HG02970 (cell line): Measurements from ENCODE around the gene STARD8.
"Not testable (repeated sequence)": the region's sequence is repeated elsewhere in the genome, so short reads cannot be mapped to it uniquely, and the experiment has no call there.

ENCODE experiments used
- ATAC-seq: cut with Tn5 transposase; IDR thresholded peaks from one replicate; pipeline ENCODE4 v1.9.1; 2021; ENCODE audit warnings: mild to moderate bottlenecking, moderate library complexity, moderate number of reproducible peaks; ENCODE audit not compliant: unreplicated experiment, low FRiP score

STARD8 gene

DNA sequence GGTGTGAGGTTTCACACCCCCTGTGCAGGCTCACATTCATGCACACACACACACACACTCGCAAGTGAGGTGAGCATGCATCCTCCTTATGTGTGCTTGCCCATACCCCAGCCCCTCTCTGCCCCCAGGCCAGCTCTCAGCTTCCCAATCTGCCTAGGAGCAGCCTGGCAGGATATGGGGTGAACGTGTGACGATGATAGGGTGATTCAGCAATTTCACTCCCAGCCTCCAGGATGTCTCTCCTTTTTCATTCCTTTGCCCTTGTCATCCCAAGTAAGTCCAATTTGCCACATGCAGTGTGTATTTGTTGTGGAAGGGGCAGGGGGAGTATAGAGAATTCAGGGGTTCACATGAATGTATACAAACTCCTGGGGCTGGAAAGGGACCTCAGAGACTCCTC lies 7.2 kb downstream of the STARD8 start:
- no peak for ATAC-seq

DNA sequence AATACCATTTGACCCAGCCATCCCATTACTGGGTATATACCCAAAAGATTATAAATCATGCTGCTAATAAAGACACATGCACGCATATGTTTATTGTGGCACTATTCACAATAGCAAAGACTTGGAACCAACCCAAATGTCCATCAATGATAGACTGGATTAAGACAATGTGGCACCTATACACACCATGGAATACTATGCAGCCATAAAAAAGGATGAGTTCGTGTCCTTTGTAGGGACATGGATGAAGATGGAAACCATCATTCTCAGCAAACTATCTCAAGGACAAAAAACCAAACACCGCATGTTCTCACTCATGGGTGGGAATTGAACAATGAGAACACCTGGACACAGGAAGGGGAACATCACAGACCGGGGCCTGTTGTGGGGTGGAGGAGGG lies 9.0 kb downstream of the STARD8 start:
- ATAC-seq = not testable (repeated sequence)

DNA sequence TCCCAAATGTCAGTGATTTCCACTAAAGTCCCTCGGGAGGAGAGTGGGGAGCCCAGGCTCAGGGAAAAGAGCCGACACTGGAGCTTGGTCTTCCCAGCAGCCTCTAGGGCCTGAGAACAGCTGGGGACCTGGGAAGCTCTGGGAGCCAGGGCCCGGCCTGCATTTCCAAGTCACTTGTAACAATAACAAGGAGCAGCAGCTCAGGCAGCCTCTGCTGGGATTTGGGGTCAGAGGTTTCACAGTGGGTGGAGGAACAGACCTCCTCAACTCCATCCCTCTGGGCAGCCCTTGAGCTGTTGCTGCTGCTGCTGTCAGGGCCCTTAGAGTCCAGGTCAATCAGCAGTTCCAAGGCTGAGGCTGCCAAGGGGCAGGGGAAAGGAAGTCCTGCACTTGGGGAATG lies 11.1 kb downstream of the STARD8 start:
- no peak for ATAC-seq

DNA sequence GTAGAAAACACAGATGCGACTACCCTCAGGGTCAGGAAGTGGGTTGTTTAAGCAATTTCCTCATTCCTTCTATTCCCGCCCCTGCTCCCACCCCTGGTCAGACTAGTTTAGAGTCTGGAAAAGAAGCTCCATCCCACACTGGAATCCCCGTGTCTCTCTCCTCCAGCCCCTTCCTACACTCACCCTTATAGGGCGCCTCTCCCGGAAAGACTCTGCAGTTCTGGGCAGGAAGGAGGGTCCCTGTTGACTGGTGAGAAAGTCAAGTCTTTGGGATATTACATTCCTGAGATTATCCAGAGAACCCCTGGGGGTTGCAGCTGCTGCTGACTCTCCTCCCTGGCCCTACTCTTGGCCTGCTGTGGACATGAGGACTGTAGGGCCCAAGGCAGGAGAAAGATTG lies 11.9 kb downstream of the STARD8 start:
- ATAC-seq = no peak

DNA sequence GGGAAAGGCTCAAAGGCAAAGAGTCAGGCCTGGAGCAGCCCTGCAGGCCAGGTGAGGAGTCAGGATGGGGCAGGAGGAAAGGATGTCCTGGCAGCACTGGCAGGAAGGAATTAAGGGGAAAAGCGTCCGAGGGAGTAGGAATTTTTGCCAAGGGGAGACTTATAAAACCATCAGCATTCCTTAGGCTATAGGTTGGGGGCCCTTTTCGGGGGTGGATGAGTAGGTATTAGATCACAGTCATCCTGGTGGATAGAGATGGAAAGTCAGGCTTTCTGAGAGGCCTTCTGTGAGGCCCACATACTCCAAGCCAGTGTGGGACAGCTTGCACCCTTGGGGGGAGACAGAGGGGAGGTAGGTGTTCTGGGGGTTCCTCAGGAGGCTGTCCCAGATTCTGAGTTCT lies 12.3 kb downstream of the STARD8 start:
- no peak for ATAC-seq

DNA sequence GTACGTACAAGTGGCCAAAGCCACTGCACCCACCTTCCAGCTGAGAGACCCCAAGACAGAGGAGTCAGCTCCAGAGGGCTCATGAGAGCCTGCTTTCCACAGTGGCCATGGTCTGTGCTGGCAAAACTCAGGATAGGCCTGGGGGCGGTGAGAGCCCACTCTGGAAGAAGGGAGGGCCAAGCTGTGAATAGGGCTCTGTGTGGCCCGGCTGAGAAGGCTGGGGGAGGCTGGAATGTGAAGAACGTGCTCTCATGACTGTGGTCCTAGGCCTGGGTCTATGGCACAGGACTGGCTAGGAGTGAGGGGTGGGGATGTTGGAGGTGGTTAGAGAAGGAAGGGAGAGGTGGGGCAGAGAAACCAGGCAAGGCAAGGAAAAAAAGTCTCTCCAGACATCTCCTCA lies 13.3 kb downstream of the STARD8 start:
- ATAC-seq = no peak

DNA sequence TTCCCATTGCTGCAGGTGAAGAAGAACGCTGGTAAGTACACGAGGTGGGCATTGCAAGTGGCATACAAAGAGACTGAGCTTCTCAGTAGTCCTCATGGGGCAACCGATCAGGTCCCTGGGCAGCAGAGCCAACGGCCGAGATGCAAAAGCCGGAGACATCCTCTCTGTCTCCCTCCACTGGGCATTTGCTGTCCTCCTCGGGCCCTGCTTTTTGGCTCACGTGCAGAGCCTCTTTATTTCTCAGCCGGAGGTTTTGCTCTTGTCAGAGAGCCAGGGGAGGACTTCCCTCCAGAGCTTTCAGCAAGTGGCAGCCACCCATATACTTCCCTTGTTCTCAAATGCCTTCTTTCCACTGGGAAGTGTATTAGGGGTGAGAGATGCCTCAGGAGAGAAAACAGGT lies 18.0 kb downstream of the STARD8 start:
- ATAC-seq = no peak

DNA sequence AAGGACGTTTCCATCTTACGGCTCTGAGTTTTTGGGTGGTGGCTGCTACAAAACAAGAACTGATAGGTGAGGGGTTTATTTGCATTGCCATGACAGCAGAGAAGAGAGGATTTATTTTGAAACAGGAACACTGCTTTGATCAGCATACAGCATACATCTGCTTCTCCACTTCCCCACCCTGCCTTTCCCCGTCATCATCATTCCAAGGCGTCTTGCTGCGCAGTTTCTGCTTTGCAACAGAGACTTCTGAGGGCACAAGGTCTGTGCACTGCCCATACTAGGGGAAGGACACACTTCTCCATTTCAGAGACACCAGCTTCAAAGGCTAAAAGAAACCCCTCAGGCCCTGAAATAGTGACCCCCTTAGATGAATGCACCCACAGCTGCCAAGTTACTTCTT lies 19.1 kb downstream of the STARD8 start:
- no peak for ATAC-seq

DNA sequence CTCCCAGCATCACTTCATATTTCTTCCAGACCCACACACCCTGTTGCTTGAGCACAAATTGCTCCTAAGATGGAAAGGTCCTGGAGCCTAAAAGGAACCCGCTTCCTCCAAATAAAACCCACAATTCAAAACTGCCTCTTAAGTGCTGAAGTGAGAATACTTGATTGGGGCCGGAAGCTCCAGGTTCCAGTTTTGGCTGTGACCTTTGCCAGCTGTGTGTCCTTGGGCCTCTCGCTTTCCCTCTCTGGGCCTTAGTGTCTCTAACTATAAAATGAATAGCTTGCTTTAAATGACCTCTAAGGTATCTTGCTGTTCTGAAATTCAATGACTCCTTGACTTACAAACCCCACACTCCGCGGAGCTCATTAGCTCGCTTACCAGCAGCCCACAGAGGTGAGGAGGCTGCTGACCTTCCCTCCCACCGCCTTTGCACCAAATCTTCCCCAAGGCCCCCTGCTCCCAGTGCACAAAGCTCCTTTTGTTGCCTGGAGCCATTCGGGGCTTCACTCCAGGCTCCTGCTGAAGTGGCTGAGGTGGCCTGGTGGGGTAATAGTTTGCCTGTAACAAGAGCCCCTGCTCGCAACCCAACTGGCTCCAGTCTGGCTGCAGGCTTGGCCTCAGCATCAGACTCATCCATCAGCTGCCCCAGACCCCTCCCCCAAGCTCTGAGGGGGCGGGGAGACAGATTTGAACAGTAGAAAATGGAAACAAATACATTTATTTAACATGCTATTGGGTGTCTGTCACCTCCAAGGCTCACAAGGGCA lies 21.8 kb downstream of the STARD8 start:
- no peak for ATAC-seq

DNA sequence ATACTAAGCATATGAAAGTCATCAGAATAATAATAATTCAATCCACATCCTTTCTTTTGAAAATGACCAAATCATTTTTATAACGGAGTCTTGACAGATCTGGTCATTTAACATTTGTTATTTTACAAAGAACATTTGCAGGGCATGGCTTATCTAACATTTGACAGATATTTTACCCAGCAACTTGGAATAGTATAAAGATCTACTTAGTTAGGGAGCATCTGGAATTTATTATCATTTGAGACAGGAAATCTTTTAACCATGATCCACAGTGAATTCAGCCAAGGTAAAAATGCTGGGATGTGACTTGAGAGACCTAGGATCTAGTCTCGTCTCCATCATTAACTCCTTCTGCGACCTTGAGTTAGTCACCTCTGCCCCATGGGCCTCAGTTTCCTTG lies 22.4 kb downstream of the STARD8 start:
- ATAC-seq = no peak

DNA sequence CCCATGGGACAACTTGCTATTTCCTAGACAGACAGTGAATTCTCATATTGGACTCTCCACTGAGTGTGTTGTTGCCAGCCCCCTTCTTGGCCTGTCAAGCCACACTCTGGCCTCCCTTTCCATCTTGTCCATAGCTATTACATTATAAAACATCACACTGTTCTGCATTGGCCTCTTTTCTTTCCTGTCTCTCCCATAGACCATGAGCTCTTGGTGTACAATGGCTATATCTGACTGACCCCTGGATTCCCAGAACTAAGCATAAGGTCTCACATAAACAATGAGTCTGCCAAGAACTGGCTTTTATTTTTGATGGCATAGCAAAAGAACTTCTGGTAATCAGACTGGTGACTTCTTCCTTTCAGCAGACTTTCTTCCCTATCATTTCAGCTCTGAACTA lies 23.8 kb downstream of the STARD8 start:
- no peak for ATAC-seq

DNA sequence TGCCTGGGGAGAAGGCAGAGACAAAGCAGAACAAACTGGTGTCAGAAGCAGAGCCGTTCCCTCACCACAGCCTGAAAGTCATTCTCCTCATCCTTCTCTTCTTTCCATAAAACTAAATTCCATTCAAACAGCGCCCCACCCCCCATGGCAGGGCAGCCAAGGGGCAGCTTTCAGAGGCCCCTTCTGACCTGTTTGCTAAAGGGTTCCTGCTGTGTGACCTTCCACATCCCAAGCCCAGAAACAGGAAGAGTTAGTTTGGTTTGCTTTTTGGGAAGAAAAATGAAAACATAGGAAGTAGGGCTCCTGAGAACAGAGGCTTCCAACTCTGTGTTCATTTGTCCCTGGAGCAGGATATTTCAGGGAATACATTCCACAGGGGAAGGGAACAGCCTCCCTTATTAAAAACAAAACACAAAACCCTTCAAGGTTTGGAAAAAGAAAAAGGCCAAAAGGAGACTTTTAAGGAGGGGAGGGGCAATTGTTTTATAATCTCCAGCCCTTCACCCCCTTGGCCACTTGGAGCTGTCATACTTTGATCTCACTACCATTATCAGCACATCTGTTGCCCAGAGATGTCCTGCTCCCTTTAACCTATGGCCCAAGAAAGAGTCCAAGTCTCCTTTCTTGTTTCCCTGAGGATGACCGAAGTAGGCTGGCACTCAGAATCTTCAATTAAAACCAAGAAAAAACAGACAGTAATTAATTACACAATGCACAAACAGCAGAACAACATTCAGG lies 25.3 kb downstream of the STARD8 start:
- no peak for ATAC-seq

DNA sequence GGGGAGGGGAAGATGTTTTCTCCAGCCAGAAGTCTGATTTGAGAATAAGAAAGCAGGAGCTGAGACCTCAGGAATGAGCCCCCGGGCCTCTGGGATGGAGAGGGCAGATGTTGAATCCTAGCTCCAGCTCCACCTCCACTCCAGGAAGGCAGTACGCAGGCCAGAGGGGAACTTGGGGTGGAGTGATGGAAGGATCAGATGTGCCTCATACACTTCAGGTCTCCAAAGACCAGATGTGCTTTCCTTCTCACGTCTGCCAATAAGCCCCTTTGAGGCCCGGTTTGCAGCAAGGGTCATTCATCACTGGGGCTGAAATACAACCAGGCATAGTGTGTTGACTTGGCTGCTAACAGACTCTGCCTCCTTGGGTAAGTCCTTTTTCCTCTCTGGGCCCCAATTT lies 28.1 kb downstream of the STARD8 start:
- ATAC-seq = no peak

DNA sequence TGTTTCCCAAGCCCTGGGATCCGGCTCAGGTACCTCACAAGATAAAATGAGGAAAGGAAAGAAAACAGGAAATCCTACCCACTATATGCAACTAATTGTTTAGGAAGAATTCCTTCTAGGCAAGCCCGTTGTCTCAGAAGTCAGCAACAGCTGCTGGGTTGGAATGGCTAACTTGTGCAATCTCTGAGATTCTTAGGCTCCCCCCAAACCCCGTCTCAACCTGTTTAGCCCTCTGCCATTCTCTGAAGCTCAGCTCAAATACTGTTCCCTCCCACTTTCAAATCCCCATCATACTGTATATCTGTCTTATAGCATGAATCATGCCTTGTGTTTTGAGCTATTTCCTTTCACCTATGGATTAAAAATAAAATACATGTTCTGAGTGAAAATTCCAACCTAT lies 28.9 kb downstream of the STARD8 start:
- no peak for ATAC-seq

DNA sequence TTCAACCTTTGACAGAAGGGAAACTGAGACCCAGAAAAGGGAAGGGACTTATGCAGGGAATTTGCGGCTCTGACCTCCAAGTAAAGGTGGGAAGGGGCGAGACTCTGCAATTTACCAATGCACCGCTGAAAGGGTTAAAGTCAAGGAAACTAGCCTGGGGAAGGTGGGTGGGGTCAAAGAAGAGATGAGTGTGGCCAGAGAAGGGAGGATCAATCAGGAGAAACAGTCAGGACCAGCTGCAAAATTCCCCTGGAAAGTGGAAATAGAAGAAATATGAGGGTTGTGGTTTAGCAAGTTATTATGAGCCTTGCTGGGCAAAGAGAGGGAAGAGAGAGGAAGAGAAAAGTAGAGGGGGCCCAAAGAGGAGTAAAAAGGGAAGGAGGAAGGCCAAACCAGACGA lies 30.5 kb downstream of the STARD8 start:
- ATAC-seq = no peak

DNA sequence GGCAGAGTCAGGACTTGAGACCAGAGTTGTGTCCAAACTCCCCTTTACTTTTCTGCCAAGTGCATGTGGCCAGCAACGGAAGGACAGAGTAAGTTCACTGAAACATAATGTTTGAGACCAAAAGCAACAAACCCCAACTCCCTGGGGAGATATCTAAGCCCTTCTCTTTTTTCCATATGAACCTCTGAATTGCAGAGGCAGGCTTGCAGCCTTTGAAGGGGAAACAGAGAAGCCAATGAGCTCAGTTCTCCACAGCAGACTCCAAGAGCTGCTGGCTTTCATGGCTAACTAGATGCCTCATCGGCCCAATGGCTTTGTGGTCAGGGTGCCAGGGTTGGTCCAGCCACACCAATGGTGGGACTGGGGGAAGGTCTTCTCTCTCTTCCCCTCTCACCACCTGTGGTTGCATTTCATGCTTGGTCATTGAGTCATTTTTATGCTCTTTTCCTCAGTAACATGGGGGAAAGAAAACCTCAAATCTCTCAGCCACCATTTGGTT lies 34.0 kb downstream of the STARD8 start:
- ATAC-seq = no peak

DNA sequence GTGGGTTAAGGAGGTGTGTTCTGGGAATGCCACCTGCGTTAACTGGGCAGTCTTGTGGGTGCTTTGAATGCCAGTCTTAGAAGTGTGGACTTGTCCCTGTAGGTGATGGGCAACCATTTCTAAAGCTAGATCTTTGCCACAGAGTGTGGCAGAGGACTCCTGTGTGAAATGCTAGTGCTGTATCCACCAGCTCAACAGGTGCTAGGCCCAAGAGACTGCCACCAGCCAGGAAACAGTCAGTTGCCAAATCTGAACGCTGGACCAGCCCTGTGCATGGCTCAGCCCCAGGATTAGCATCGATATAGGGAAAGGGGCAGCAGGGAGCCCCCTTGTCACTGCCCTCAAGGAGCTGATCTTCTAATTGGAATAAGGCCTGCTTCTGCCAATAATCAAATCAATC lies 35.3 kb downstream of the STARD8 start:
- ATAC-seq = no peak

DNA sequence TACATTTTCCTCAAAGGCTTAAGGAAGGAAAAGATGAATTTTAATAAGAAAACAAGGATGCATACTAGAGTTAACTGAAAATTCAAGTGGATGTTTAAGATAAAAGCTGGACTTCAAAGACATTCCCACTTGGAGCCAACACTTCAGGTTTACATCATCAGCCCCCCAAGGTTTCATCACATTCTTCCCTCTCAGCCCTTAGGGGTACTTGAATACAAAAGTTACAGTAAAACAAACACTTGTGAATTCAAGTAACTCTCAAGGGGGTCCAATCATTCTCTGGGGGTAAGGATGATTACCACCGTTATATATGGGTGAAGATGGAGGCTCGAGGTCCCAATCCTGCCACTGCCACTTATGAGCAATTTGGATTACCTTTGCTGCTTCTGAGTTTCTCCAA lies 36.1 kb downstream of the STARD8 start:
- no peak for ATAC-seq

DNA sequence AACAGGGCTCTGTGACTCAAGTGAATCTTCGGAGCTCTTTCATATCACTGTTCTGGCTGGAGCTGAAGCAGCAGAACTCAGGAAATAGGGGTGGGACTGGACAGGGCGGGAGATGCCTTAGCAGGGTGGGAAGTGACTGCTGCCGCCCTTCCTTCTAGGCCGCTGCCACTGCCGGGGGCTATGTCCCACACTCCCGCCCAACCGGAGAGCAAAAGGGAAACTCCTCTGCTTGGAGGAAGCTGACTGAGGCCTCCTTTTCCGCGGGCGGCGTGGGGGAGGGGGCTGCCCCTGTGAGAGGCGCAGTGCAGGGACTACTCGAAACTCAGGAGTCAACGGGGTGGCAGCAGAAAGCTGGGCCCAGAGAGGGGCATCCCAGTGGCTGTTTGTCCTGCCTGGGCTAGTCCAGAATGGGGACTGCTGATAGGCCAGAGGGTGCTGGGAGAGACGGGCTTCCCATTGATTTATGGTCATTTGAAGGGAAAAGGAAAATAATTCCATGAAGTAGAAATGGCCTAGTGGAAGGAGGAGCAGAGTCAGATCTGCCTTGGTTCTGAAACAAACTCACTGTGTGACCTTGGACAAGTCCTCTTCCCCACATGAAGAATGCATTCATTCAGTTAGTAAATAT lies 36.9 kb downstream of the STARD8 start:
- no peak for ATAC-seq

DNA sequence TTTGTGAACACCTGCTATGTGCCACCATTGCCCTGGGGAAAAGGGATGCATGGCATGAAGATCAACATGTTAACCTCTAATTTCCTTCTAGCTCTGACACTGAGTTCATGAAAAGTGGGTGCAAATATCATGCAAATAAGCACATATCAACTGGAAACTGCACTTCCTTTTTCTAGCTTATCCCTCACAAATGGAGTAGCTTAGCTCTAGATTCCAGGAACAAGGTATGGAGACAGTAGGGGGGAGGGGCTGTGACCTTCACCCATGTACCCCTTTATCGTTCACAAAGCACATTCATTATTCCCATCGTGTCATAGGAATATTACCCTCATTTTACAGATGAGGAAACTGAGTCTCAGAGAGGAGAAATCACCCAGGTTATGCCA lies 37.4 kb downstream of the STARD8 start:
- ATAC-seq = no peak

DNA sequence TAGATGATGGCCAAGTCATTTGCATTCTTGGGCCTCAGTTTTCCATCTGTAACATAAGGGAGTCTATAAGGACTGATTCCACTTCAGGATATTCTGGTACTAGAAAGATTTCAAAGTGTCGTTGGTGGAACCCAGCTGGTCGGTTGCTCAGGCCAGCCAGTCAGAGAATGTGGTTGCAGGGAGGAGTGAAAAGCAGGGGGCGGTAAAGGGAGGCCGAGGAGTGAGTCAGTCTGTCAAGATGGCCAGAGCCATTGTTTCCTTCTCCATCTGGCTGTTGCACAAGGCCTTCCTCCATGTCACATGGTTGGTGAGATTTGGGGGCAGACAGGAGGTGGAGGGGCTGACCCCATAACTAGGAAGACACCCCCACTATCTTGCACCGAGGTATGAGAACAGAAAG lies 38.2 kb downstream of the STARD8 start:
- ATAC-seq = no peak
